ENCODE measurements around the gene GOSR2.

Gene GOSR2

DNA sequence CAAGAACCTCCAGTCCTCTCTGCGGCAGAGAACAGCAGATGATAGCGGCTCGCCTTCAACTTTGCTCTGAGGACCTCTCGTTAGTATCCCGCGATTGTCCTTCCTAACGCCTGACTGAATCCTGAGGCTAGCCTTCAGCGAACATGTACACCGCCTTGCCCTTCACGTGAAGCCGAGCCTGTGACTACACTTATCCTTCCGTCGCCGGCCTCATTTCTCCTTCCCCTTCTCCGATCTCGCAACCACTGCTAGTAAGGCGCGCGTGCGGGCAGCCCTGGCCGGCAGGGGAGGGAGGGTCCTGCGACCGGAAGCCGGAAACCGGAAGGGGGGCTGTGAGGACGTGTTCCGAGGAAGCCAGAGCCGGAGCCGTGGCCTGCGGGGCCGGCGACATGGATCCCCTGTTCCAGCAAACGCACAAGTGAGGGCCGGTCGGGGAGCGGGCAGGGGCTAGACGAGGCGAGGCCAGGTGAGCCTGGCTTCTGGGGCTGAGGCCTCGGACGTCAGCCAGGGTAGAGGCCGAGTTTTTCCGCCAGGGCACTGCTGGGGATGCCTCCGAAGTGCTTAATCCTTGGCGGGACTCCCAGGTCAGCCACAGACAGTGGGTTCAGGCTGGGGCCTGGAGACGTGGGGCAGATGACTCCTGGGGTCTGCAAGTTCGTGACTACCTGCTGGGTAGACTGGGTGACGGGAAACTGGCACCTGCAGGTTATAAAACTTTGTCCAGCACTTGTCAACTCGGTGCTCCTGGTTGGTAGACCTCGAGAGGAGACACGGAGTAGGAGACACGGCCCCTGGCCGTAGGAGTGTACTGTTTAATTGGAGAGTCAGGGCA is at the start of gene GOSR2:
GOSR2 (plus strand) TSS at position 357 of the 832 bp plus-strand sequence; CDS start at position 390, 33 bp downstream.
- DNase-seq = peak; percentile 95

DNA sequence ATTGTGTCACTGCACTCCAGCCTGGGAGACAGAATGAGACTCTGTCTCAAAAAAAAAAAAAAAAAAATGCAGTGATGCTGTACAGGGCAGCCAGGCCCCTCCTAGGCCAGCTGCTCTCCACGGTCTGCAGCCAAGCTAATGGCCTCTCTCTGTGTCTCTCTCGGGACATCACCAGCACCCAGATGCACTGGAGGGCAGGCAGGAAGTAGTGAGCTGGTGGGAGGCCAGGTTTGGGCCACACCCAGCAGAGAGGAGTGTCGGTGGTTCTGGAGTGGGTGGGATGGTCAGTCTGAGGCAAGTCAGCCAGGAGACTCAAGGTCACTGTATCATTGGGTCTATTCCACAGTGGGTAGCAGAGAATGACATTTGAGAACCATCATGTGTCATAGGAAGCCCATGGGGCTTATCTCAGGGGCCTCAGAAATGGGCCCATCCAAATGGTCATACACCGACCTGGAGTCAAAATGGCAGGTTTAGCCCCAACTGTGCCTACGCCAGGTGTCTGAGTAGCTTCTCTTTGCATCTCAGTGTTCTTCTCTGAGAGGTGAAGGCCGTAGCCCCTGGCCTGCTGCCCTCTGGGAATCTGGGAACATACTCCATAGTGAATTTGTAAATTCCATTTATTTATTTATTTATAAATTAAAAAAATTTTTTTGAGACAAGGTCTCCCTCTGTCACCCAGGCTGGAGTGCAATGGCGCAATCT is 48.9 kb upstream of the GOSR2 start:
- DNase-seq = no peak

DNA sequence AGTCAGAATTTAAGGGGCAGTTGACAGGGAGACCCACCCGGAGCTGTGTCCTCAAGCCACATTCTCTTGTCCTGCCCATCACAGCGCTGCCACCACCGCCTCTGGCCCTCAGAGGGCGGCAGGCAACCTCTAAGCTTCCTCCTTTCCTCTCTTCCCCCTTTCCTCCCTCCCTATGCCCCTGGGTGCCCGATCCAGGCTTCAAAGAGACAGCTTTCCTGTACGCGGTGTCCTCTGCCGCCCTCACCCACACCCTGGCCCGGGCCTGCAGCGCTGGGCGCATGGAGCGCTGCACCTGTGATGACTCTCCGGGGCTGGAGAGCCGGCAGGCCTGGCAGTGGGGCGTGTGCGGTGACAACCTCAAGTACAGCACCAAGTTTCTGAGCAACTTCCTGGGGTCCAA is 48.1 kb upstream of the GOSR2 start:
- peak; percentile 6 for DNase-seq

DNA sequence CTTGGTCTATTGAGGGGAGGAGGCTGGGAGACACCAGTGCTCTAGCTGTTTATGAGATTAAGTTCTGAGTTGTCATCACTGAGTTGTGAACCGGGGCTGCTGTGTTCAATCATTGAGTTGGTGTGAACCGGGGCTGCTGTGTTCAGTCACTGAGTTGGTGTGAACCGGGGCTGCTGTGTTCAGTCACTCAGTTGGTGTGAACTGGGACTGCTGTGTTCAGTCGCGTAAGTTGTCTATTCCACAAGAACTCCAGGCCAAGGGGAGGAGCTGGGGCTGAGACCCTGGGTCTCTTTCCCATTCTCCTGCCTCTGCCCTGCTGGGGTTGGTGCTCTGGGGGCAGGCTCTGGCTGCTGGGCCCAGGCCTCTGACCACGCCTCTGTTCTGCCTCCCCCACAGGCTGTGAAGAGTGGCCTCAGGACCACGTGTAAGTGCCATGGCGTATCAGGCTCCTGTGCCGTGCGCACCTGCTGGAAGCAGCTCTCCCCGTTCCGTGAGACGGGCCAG is 47.1 kb upstream of the GOSR2 start:
- DNase-seq = no peak

DNA sequence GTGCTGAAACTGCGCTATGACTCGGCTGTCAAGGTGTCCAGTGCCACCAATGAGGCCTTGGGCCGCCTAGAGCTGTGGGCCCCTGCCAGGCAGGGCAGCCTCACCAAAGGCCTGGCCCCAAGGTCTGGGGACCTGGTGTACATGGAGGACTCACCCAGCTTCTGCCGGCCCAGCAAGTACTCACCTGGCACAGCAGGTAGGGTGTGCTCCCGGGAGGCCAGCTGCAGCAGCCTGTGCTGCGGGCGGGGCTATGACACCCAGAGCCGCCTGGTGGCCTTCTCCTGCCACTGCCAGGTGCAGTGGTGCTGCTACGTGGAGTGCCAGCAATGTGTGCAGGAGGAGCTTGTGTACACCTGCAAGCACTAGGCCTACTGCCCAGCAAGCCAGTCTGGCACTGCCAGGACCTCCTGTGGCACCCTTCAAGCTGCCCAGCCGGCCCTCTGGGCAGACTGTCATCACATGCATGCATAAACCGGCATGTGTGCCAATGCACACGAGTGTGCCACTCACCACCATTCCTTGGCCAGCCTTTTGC is 46.5 kb upstream of the GOSR2 start:
- no peak for DNase-seq

DNA sequence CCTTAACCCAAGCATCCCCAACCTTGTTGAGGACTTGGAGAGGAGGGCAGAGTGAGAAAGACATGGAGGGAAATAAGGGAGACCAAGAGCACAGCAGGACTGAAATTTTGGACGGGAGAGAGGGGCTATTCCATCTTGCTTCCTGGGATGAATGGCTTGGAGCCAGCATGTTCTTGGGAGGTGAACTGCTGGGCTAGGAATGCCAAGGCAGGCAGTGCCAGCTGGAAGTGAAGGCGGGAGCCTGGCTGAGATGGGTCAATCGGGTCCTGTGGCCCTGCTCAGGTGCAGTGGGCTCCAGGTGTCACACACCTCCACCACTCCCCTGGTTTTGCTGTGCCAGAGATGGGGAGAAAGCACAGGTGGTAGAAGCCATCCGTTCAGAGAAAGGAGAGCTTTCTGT is 46.0 kb upstream of the GOSR2 start:
- DNase-seq = no peak

DNA sequence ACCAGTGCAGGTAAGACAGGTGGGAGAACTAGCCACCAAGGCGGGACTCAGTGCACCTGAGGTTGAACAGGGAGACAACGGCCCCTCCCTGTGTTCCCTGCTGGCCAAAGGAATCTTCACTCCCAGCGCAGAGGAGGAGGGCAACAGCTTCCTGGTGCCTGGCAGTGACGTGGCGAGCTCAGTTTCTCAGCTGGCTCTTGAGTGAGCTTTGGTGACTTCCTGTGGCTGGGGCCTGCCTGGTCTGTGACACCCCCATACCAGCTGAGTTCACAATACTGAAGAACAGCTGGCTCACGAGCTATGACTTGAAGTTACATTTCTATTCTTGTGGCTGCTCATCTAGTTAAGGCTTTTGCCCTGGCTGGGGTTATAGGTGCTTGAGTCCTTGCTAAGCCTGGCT is 45.5 kb upstream of the GOSR2 start:
- no peak for DNase-seq

DNA sequence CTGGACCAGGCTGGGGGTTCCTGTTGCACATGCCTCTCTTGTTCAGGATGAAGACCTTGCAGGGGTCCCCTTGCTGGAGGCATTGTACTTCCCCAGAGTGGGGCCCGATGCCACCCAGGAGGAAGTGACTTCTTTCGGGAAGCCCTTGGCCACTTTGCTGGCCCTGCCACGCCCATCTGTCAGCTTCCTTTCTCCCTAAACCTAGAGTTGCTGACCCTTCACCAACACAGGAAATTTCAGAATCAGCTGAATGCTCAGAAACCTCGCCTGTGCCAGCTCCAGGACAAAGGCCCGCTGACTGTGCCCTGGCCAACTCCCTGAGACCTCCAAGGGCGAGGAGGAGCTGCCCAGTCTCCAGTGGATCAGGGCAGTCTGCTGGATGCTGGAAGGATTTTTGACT is 44.9 kb upstream of the GOSR2 start:
- peak; percentile 3 for DNase-seq

DNA sequence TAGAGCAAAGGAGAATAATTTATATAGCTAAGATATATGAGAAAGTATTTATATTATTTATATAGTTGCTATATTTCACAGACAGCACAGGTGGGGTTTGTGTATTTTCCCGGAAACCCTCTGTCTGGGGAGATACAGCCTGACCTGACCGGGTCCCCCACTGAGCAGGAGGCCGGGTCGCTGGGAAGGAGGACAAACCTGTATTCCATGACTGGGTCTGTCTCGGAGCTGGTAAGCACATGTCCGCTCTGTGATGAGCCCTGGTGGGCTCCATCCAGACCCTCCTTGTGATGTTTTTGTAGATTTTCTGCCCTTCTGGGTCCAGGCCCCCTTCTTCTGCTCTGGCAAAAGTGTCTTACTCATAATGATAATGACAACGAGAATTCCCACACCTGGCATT is 43.9 kb upstream of the GOSR2 start:
- no peak for DNase-seq

DNA sequence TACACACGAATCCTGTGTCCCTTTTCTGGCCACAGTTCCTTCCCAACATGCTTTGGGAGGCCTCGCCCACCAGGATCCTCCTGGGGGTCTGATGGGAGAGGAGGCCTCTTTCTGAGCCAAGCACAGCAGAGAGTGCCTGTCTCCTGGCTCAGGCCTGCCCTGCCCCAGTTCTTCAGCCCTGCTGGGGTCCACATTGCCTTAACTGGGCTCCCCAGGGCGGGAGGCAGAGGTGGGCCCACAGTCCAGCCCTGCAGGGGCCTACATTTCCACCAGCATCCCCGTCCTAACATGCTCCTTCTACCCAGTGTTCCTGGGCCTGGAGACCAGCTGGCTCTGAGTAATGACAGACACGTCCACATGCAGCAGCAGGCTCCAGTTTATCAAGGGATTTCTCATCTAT is 41.9 kb upstream of the GOSR2 start:
- no peak for DNase-seq

DNA sequence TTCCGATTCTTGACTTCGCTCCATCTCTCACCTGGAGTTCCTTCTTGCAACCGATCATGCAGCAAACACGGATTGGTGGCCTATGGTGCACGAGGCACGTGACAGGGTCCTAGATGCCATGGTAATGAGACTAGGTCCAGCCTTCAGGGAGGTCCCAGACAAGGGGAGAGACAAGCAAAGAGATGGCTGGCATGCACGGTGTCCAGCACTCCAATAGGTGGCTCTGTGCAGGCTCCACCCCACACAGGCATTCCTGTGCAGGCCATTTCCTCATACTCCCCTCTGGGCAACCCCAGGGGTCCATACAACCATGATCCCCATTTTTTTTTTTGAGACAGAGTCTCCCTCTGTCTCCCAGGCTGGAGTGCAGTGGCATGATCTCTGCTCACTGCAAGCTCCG is 40.3 kb upstream of the GOSR2 start:
- no peak for DNase-seq

DNA sequence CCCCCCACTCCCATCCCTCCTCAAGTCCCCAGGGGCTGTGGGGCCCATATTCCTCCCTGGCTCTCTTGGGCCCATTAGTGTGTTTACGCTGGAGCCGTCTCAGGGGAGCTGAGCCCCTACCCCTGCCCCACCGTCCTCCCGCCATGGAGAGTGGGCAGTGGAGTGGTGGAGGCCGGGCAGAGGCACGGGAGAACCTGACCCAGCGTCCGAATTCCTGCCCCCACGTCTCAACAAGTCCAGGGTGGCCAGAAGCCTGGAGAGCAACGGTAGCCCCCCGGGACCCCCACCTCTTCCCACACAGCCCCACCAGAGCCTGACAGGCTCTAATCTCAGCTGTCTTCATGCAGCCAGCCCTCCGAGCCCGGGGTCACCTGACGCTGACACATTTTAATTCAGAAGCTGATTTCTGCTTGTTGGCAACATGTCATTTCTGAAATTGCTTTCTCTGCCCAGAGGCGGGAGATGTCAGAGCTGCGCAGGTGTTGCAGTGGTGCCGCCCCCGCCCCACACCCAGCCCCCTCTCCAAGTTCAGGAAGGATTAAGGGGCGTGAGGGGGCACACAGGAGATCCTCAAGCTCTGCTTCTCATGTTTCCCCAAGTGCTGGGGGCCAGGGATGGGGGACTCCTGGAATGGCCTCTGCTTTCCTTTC is 39.0 kb upstream of the GOSR2 start:
- no peak for DNase-seq

DNA sequence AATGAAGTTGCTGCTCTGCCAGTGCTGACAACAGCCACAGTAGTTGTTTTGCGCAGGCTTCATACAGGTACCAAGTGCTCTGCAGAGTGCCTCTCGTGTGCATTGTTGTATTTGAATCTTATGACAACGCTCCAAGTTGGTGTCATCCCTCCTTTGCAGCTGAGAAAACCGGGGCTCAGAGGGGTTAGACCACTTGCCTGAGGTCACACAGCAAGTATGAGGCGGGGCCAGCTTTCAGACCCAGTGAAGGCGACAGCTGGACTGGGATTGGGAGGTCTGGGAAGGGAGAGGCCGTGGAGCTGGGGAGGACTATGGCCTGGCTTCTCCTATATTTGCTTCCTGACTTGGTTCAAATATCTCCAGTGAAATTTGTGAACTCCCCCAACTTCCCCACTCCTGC is 38.4 kb upstream of the GOSR2 start:
- DNase-seq = no peak

DNA sequence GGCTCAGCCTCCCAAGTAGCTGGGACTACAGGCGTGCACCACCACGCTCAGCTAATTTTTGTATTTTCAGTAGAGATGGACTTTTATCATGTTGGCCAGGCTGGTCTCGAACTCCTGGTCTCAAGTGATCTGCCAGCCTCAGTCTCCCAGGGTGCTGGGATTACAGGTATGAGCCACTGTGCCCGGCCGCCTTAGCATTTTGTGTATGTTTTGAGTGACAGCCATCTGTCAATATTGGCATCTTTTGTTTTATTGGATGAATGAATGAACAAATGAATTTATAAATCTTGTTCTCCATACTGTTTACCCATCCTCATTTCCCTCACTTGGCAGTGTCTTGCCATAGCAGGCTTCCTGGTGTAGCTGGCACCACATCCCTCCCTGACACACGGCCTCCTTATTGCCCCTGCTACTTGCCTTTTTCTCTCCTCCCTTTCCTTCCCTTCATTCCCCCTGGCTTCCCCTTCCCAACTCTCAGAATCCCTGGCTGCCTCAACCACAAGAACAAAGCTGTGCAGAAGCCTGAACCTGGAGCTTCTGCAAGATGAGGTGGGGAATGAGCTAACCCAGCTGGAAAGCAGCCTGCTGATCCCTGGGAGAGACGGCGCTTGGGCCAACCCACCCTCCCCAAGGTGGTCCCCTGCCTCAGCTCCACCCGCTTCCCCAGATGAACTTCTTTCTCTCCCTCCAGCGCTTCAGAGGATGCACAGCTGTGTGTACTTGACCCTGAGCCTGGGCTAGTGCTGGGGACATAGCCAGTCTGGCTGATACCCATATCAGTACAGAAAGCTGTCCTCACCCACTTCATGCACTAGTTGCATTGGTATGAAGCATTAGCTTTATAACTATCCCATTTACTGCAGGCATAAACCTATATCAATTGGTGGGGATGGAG is 37.3 kb upstream of the GOSR2 start:
- DNase-seq = no peak

DNA sequence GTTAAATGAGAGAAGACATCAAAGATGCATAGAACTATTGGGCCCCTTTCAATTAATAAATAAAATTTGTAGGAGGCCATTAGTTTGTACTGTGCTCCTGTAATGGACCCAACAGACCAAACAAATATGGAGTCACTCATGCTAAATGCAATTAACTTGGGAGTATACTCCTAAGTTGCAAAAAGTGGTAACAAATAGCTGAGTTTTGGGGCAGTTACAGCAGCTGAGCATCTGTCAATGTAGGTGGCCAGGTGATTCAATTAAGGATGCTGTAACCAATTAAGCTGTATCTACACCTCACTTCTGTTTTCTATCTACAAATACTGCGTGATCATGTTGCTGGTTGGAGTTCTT is 36.7 kb upstream of the GOSR2 start:
- DNase-seq = no peak

DNA sequence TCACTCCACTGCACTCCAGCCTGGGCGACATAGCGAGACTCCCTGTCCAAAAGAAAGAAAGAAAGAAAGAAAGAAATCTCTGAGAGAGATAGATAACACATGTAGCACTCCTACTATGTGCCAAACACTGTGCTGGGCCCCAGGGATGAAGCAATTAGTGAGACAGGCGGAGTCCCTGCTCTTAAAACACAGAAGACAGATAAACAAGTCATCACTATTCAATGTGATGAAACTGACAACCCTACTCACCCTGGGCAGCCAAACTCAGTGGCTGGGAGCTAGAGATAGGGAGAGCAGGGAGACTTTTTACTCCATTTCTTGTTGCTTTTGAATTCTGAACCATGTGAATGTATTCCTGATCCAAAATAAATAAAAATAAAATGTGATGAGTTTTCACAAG is 35.2 kb upstream of the GOSR2 start:
- no peak for DNase-seq

DNA sequence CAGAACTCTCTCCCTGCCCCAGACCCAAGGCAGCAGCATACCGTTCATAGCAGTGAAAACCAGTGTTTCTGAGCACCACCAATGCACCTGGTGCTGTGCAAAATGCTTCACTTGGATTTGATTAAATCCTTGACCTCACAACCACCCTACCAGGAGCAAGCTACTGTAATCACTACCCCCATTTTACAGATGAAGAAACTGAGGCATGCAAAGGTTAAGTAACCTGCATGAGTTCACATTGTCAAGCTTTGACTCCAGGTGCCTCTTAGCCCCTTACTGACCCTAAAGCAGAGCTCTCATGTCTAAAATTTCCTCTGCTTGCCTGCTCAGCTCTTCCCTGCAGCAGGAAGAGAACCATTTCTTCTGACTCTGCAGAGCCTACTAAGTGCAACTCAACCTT is 34.2 kb upstream of the GOSR2 start:
- no peak for DNase-seq

DNA sequence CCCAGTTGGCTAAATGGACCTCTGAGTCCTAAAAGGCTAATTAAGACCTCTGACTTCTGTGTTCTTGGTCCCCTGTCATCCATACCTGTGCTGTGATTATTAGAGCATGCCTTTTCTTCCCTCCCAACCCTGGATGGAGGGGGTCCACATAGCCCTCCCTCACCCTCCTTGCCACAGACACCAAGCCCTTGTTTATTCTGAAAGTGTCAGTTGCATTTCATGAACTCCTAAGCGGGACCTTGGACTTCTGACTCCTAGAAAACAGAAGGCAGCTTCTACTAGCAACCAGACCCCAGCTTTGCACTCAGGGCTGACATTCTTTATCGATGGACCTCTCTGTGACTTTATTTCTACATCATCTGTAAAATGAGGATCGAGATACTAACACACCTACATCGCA is 33.4 kb upstream of the GOSR2 start:
- DNase-seq = no peak

DNA sequence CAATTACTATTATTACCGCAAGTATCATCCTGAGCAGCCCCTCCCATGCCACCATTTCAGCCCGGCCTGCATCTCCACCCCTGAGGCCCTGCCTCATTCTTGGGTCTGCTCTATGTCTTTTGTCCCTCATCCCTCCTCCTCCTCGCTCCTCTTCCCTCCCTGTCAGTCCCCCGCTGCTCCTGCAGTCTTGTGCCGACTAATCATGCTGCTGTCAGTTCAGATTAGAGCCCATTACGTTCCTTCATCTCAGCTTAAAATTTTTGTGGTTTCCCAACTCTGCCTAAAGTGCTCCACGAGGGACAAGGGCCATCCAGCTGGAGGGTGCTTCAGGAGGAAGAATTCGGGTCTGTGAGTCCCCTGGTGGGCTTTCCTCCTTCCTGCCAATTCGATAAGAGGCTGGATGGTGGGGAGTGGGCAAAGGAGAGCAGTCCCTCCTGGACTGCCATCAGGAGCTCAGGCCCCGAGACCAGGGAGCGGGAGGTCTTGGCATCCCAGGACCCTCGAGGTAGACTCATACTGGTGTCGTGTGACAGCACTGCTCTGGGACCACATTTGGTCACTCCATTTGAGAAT is 32.9 kb upstream of the GOSR2 start:
- no peak for DNase-seq

DNA sequence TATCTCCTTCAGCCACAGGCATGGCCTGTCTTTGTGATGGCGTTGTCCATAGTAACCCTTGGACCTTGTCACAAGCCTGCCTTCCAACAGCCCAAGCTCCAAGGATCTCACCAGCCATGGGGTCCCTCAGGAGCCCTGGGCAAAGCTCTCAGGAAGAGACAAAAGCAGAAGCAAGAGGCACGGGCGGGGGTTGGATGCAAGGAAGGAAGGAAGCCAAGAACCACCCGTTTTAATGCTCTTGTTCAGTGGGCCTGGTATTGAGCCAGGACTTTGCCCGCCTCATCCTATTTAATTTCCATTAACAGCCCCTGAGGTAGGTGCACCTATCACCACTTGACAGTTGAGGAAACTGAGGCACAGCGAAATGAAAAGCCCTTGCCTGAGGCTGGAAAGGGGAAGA is 32.3 kb upstream of the GOSR2 start:
- no peak for DNase-seq

DNA sequence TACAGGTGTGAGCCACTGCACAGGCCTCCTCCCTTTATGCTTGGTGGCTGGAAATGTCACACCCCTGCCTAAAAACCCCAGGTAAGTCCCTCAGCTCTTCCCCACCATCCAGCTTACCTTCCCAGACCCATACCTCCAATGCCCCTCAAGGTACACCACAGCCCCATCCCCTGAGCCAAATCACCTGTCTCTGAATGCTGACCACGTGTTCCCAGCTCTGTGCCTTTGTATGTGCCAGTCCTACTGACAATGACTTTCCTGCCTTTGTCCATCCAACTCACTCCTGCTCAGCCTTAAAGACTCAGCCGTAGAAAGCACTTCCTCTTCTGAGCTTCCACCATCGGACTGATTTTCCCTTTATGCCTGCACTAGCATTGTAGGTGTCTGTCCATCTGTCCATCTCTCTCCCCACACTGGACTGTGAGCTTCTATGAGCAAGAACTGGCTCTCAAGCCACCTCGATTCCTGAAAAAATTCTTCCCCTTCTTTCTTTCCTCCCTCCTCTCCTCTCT is 30.7 kb upstream of the GOSR2 start:
- DNase-seq = no peak

DNA sequence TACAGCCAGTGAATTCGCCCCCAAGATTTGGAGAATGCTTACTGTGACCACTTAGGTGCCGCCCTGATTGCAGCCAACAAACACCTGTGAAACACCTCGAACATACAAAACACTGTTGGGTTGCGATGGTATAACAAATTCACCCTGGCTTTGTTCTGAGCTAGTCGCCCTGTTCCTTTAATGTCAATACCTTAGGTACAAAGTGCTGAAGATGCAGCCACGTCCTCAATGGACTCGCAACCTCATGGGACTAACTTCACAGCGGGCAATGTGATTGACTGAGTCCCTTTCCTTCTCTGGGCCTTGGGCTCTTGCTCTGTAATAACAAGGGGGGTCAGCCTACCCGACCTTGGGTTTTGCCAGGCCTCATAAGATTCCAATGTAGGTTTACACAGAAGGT is 28.9 kb upstream of the GOSR2 start:
- DNase-seq = no peak
